Activated B cell treated with CpG ODN at 0.5 μM for 24 hours (primary cell): ENCODE data around the gene ZNRF4. TPM values are rescaled to one million over a fixed set of nuclear protein-coding genes. Genes with fewer than 3 reads are reported as not detected.

Experiments
- ATAC-seq: fragments of 200-7000 bp; cut with Tn5 transposase; one replicate; pipeline ENCODE4 v1.10.0; 2021; ENCODE audit warnings: low read depth, mild to moderate bottlenecking, moderate library complexity
- CTCF ChIA-PET: fragments of 350-600 bp; sonication (Branson Sonifier 250); formaldehyde crosslinking; loops from one replicate; lab custom pipeline; 2021; ENCODE audit warnings: antibody characterized with exemption; lab: Charles Lee
- POLR2A ChIA-PET: fragments of 350-600 bp; sonication (Branson Sonifier 250); formaldehyde crosslinking; loops from one replicate; lab custom pipeline; 2021; ENCODE audit warnings: antibody characterized with exemption; lab: Charles Lee
- DNase-seq: peaks from one replicate; pipeline ENCODE4 v3.0.0; 2022
- H3K27ac Mint-ChIP-seq: one replicate; pipeline ENCODE4 v1.8.0; 2020; ENCODE audit warnings: mixed read lengths
- H3K27me3 Mint-ChIP-seq: one replicate; pipeline ENCODE4 v1.8.0; 2021; ENCODE audit warnings: mixed read lengths
- H3K36me3 Mint-ChIP-seq: one replicate; pipeline ENCODE4 v1.8.0; 2021; ENCODE audit warnings: low read depth, mixed read lengths
- H3K4me1 Mint-ChIP-seq: one replicate; pipeline ENCODE4 v1.8.0; 2021; ENCODE audit warnings: mixed read lengths
- H3K4me3 Mint-ChIP-seq: one replicate; pipeline ENCODE4 v1.8.0; 2020; ENCODE audit warnings: mild to moderate bottlenecking, mixed read lengths
- H3K9me3 Mint-ChIP-seq: one replicate; pipeline ENCODE4 v1.8.0; 2020; ENCODE audit warnings: mixed read lengths
- intact Hi-C: fragments of 100-400 bp; cut with micrococcal nuclease; formaldehyde crosslinking; loops from one replicate; pipeline ENCODE4 v1.15.1; 2024
- total RNA-seq: library from RNA; stranded (reverse); gene quantifications from 2 replicates; pipeline ENCODE4 v1.2.3, GENCODE V29; 2022
- TF ChIP-seq, protein P1 (sequence below): fragments of 200-600 bp; IDR thresholded peaks from one replicate; pipeline ENCODE4 v1.8.0; 2022; ENCODE audit warnings: antibody characterized with exemption, mild to moderate bottlenecking

Gene ZNRF4
- total RNA-seq, 1 donor from 2014 or later: not detected

DNA sequence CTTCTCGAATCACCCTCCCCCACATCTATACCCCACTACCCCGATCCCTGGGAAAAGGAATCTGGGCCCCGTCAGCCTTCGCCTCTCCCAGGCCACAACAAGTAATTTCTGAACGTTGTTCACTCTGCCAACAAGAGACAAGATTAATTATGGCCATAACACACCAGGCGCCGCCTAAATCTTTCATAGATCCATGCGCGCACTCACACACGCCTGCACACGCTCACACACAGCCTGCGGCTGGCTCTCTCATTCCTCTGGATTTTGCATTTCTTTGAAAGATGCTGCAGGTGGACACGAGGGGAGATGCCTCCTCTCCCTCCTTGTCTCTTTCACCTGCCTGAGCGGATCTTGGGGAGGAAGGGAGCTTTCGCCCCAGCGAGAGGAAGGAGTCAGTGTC, 17.1 kb downstream of the ZNRF4 start:
- H3K4me1 Mint-ChIP-seq: no peaks in the 10 kb centered on the region
- TF ChIP-seq, protein P1, sequence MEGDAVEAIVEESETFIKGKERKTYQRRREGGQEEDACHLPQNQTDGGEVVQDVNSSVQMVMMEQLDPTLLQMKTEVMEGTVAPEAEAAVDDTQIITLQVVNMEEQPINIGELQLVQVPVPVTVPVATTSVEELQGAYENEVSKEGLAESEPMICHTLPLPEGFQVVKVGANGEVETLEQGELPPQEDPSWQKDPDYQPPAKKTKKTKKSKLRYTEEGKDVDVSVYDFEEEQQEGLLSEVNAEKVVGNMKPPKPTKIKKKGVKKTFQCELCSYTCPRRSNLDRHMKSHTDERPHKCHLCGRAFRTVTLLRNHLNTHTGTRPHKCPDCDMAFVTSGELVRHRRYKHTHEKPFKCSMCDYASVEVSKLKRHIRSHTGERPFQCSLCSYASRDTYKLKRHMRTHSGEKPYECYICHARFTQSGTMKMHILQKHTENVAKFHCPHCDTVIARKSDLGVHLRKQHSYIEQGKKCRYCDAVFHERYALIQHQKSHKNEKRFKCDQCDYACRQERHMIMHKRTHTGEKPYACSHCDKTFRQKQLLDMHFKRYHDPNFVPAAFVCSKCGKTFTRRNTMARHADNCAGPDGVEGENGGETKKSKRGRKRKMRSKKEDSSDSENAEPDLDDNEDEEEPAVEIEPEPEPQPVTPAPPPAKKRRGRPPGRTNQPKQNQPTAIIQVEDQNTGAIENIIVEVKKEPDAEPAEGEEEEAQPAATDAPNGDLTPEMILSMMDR: no peak
- intact Hi-C loops: no loop called here
- peaks cover 5% of the 10 kb centered on the region for H3K27me3 Mint-ChIP-seq
- no peaks in the 10 kb centered on the region for H3K36me3 Mint-ChIP-seq
- ATAC-seq (no peak), DNase-seq (no peak)
- ChIA-PET POLR2A (no interaction called here), CTCF (no interaction called here)
- no peak overlapping the region for H3K4me3 Mint-ChIP-seq
- H3K9me3 Mint-ChIP-seq: no peaks in the 10 kb centered on the region
- no peak overlapping the region for H3K27ac Mint-ChIP-seq

DNA sequence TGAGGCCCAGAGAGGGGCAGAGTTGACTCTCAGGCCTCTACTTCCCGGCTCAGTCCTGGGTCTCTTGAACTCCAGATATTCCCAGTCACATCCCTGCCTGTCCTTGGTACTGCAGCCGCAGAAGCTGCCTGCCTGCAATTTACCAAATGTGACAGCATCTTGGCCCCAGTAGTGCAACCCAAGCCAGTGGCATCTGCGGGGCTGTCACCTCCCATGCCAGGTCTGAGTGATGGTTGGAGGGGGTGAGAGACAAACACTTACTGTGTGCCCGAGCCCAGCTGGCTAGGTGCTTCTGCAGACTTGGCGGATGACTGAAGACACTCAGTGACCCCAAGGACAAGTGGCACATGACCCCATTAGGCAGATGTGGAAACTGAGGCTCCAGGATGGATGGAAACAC, 18.4 kb downstream of the ZNRF4 start:
- DNase-seq: no peak
- intact Hi-C loops: no loop called here
- H3K4me3 Mint-ChIP-seq: no peak overlapping the region
- ATAC-seq: no peak
- H3K27ac Mint-ChIP-seq: no peak overlapping the region
- H3K27me3 Mint-ChIP-seq: peaks cover 9% of the 10 kb centered on the region
- ChIA-PET CTCF (no interaction called here), POLR2A (no interaction called here)
- H3K36me3 Mint-ChIP-seq: no peaks in the 10 kb centered on the region
- TF ChIP-seq, protein P1: no peak
- no peaks in the 10 kb centered on the region for H3K4me1 Mint-ChIP-seq
- H3K9me3 Mint-ChIP-seq: no peaks in the 10 kb centered on the region

DNA sequence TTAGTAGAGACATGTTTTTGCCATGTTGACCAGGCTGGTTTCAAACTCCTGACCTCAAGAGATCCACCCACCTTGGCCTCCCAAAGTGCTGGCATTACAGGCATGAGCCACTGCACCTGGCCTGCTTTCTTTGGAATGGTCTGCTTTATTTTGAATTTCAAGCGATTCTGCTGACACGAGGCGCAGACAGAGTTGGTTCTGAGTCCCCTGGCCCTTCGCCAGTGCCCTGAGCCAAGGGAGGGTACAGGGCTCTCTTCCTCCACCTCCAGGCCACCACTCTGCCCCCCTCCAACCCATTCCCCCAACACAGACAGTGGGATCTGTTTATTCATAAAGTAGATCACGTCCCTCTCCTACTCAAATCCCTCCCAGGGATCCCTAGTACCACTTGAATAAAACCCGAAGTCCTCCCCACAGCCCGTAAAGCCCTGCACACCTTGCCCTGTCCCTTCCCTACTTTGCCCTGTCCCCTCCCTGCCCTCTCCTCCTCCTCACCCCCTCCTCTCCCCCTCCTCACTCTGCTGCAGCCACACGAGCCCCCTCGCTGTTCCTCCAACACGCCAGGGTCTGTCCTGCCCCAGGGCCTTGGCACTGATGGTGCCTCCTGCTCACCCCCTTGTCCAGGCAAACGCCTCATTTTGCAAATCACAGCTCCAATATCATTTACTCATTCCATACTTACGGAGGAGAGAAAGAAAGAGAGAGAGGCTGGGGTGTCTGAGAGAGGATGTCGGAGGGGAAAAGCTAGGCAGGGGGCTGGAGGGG, 22.4 kb downstream of the ZNRF4 start:
- ChIA-PET CTCF (no interaction called here), POLR2A (no interaction called here)
- Mint-ChIP-seq H3K4me3 (no peak overlapping the region), H3K9me3 (peaks cover 2% of the 10 kb centered on the region), H3K27me3 (peaks cover 18% of the 10 kb centered on the region), H3K4me1 (no peaks in the 10 kb centered on the region), H3K36me3 (no peaks in the 10 kb centered on the region), H3K27ac (no peak overlapping the region)
- intact Hi-C loops: no loop called here
- ATAC-seq (no peak), DNase-seq (no peak)
- TF ChIP-seq, protein P1: no peak

DNA sequence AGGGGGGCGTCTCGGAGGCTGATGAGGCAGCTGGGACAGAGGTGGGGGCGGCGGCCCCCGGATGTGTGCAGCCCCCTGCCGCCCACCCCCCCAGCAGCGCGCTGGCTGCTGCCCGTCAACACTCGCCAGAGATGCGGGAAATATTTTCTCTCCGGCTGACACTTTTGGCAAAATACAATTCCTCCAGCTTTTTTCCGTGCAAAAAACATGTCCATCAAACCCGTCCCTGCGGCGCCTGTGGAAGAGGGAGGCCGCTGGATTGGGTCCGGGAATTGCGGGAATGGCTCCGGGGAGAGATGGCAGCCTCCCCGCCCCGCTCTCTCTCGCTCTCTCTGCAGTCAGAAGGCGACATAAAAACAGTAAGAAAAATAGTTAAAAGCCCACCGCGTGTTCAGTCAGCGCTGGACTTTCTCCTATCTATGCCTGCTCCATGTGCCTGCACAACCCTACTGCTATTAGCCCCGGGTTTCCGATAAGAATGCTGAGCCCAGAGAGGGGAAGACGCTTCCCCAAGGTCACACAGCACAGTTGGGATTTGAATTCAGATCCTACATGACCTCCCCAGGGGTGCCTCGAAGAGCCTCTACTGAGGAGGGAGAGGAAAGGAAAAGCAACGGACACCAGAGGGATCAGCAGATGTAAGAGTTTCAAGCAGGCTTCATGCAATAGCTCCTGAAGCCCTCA, 23.2 kb downstream of the ZNRF4 start:
- intact Hi-C loops: no loop called here
- TF ChIP-seq, protein P1: no peak
- H3K4me3 Mint-ChIP-seq: no peak overlapping the region
- H3K4me1 Mint-ChIP-seq: no peaks in the 10 kb centered on the region
- H3K36me3 Mint-ChIP-seq: no peaks in the 10 kb centered on the region
- ATAC-seq (no peak), DNase-seq (no peak)
- ChIA-PET POLR2A (no interaction called here), CTCF (no interaction called here)
- no peak overlapping the region for H3K27ac Mint-ChIP-seq
- H3K27me3 Mint-ChIP-seq: peaks cover 18% of the 10 kb centered on the region
- peaks cover 2% of the 10 kb centered on the region for H3K9me3 Mint-ChIP-seq

DNA sequence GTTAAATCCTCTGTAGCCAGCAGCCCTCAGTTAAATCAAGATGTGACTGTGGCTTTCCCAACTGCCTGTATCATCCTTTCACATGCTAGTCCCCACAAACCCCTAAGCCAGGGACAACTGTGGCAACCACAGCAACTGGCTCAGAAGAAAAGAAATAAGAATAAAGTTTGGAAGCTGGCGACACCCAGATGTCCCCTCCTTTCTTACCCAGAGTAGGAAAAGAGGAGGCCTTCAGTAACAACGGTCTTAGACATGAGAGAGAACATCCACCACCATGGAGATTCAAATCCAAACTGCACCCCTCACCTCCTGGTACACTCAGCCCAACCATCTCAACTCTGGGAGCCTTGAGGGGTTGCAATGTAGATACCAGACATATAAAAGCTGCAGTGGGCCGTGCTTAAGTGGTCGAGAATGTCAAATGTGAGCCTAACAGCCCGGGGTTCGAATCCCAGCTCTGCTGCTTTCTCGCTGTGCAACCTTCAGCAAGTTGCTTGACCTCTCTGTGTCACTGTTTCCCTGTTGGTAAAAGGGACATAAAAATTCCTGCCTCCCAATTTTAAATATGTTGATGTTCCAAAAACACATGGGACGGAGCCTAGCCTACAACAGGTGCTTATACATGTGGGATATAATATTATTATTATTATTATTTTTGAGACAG, 23.8 kb downstream of the ZNRF4 start:
- ATAC-seq (no peak), DNase-seq (no peak)
- intact Hi-C loops: no loop called here
- Mint-ChIP-seq H3K27ac (no peak overlapping the region), H3K9me3 (peaks cover 2% of the 10 kb centered on the region), H3K27me3 (peaks cover 18% of the 10 kb centered on the region), H3K4me3 (no peak overlapping the region), H3K4me1 (no peaks in the 10 kb centered on the region), H3K36me3 (no peaks in the 10 kb centered on the region)
- ChIA-PET CTCF (no interaction called here), POLR2A (no interaction called here)
- TF ChIP-seq, protein P1: no peak
